HG02870 (cell line): ENCODE results near the gene HOXB3.

Experiments
- ATAC-seq: cut with Tn5 transposase; IDR thresholded peaks from one replicate; pipeline ENCODE4 v1.9.1; 2021; ENCODE audit warnings: mild to moderate bottlenecking, moderate library complexity; ENCODE audit not compliant: unreplicated experiment

Gene HOXB3

GRCh38 chr17:48626245-48627117 lies 36.4 kb upstream of the HOXB3 start, which contains the start of gene HOXB9:
TSS of gene HOXB9 (minus strand) at chr17:48626358. CDS start at chr17:48626269, 89 bp downstream.
- ATAC-seq: no peak

DNA sequence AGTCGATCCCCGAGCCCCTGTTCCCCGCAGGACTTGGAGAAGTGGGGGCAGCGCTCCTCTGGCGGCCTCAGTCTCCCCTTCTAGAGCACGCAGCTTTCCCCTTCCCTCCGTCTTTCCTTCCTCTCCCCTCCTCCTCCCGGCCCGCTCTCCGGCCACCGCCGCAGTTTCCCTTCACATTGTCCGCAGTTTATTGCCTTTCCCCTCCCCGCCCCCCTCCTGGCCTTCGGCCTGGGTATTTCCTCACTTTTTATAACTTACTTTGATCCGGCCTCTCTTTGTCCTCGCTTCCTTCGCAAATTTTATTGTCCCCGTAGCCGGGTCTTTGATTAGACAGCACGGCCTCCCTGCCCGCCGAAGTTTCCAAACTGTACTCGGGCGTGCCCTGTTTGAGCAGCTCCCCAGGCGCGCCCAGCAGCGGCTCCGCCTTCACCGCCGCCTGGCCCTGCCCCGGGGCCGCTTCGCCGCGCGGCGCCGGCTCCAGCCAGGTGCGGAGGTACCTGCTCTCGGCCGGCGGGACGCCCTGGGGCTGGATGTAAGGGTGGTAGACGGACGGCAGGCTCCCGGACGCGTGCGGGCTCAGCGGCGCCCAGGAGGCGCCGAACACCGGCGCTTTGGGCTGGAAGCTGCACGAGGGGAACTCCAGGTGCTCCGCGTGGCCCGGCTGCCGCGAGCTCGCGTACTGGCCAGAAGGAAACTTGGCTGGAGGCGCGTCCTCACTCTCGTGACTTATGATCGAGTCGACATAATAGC lies 35.6 kb upstream of the HOXB3 start:
- ATAC-seq: no peak

GRCh38 chr17:48624544-48625494 lies 34.8 kb upstream of the HOXB3 start:
- ATAC-seq: no peak

DNA sequence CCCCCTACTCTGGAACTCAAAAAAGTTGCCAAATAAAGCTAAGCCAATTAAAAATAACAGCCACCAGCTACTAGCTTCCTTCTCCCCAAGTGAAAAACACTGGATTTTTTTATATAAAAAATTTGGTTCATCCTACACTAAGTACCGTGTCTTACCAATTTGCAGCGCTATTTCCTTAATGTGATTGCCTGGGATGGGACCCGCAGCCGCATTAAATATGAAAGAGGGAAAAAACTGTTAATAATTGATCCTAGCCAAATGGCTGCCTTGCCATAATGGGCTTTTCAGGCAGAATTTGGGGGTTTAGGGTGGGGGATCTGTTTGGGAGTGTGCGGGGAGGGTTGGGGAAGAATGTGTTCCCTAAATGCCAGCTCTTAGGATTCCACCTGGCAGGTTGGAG lies 34.1 kb upstream of the HOXB3 start:
- no peak for ATAC-seq

GRCh38 chr17:48623583-48623982 lies 33.5 kb upstream of the HOXB3 start:
- no peak for ATAC-seq

GRCh38 chr17:48622857-48623256 lies 32.8 kb upstream of the HOXB3 start:
- no peak for ATAC-seq

DNA sequence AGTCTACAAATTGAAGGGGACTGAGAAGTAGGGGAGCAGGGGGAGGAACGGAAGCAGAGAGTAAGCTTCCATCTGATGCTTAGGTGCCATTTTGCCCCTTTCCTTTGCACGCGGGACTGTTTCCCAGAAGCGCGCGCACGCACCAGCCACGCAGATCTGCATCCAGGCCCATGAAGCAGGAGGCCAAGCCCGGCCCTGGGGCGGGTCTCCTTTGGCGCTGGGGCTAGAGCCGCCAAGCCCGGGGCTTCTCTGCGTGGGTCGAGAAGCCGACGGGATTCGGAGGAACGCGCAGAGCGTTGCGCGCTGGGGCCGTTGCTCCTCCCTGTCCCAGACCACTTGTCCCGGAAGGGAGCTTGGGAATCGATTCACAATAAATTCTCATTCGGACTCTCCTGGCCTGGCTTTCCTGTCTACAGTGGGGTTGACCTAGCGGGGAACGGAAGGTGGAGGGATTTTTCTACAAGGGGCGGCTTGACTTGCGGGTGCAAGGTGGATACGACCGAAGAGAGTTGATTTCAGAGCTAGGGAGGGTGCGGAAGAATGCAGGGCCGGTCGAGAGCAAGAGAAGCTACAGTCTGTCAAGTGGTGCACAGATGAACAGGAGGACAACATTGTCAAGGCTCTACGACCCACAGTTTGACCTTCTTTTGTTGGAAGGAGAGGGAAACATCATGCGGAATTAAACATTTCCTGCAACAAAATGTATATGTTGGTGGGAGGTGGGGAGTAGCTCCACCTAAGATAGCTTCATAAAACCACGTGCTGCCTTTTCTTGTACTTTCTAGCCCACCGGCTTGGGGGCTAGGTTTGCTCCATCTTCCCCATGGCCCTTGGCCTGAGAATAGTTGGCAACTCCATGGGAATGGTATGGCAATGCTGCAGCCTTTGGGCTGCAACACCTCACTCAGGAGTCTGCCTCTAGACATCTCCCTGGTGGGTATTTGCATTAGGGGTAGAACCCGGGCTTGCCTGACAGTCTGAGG lies 31.7 kb upstream of the HOXB3 start:
- ATAC-seq: no peak

- ATAC-seq: no peak
Measured at GRCh38 chr17:48620461-48621139, 30.6 kb upstream of the HOXB3 start.

DNA sequence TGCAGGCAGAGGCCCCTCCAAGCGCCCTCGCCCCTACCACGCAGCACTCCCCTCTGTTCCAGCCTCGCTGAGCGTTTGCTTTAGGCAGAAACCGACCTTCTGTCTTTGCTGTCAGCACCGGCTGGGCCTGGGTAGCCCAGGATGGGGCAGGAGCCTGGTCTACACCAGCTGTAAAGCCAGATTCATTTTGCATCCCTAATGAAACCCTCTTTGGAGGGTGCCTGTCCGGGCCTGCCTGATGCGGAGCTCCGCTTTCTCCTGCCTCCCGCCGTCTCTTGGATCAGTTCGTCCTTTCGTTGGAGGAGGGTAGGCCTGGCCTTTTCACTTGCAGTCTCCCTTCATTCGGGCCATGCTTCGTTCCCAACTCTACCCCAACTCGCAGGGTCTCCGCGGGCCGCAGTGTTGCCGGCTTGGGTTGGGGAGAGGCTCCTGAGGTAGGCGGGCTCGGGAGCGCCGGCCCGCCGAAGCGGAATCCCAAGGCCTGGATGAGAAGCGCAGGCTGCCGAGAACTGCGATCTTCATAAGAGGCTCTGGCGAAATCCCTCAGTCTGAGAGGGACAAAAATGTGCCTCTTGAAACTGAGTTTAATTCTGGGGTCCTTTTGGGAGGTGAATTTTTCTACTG lies 29.9 kb upstream of the HOXB3 start:
- ATAC-seq: no peak

- ATAC-seq: no peak
Measured at GRCh38 chr17:48618256-48618896, 28.3 kb upstream of the HOXB3 start.

DNA sequence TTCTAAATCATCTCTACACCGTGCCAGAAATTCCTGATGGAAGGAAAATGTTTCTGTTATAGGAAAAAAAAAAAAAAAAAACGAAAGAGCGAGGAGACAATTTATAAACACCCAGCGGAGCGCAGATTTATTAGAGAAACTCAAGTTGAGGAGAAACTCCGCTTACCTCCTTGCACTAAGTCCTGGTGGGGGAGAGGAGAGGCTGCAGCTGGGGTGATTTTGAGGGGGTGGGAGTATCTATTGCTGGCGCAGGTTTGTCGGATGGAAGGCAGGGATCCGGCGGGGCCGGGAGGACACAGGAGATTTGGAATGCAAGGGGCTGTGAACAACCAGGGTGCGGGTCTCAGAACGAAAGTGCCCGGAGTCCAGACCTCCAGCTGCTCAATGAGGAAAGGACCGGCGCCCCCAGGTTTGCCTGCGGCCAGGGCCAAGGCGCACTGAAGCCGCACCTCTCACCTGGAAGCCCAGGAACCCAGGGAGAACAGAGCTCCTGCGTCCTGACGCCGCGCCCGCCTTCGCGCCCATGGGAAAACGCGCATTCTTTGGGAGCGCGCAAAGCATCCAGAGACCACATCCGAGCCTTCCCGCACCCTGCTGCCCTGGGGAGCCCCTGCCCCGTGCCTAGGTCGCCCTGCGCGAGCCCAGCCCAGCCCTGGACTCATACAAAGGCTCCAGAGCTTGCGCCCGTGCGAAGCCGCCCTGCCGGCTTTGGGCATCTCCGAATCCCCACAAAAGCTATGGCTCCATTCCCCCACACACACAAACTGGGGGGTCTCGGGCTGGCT lies 27.6 kb upstream of the HOXB3 start:
- no peak for ATAC-seq

- no peak for ATAC-seq
Measured at GRCh38 chr17:48616717-48617470, 26.9 kb upstream of the HOXB3 start.

GRCh38 chr17:48615963-48616716 lies 26.1 kb upstream of the HOXB3 start:
- ATAC-seq: no peak

GRCh38 chr17:48615047-48615962 lies 25.3 kb upstream of the HOXB3 start, which contains the start of gene HOXB8:
TSS of gene HOXB8 (minus strand) at chr17:48615292. CDS start at chr17:48614704, 588 bp downstream.
- ATAC-seq: no peak
